Measurements from ENCODE around the gene TMEM272. TPM values are rescaled to one million over a fixed set of nuclear protein-coding genes. Genes with fewer than 3 reads are reported as not detected.

Gene TMEM272
- polyA plus RNA-seq, 1 donor, result 1.1 TPM

DNA sequence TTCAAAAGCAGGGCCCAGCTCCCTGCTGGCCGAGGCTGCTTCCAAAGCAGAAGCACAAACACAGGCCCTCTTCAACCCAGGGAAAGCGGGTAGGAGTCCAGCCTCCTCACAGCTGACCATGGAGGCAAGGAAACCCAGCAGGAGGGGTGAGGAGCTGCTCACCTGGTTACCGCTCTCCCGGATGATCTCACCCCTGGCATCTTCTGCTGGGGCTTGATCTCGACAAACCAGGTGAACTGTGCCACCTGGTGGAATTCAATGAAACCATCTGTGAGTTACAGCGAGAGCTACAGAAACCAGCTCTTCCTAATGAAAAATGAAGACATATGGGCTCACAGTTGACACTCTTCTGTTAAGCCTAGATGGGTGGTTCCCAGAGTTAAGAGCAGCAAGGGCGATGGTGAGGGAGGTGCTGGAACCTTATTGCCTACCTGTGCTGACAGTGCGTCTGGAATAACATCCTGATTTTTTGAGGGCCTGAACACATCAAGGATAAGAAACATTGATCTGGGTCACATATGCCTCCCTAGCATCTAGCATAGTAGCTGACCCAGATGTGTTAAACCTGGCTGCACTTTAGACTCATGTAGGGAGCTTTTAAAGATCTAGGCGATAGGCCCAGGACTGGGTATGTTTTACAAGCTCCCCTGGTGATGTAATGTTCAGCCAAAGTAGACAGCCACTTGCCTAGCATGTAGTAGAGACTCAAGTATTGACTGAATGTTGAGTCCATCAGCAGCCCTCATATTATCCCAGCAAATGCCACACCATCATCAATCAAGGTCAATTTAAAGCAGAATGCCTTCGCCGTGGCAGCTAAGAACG is 47.1 kb downstream of the TMEM272 start:
- Histone ChIP-seq H3K4me3 (ENCODE audit: low read length) (no peak overlapping the region), H3K4me1 (ENCODE audit: control insufficient read depth, insufficient read depth, low read length) (peaks cover 13% of the 10 kb centered on the region), H3K9me3 (ENCODE audit: control insufficient read depth, low read depth, low read length) (no peaks in the 10 kb centered on the region), H3K36me3 (ENCODE audit: control insufficient read depth, insufficient read depth, low read length) (peaks cover 4% of the 10 kb centered on the region), H3K27me3 (ENCODE audit: control insufficient read depth, insufficient read depth, low read length) (no peaks in the 10 kb centered on the region), H3K27ac (ENCODE audit: low read length) (no peak overlapping the region)
- DNase-seq, result peak; percentile 61 to 66
- 100% methylated on average over 1 of the region's 12 CpGs for WGBS (ENCODE audit: insufficient coverage, low lambda C conversion rate)

DNA sequence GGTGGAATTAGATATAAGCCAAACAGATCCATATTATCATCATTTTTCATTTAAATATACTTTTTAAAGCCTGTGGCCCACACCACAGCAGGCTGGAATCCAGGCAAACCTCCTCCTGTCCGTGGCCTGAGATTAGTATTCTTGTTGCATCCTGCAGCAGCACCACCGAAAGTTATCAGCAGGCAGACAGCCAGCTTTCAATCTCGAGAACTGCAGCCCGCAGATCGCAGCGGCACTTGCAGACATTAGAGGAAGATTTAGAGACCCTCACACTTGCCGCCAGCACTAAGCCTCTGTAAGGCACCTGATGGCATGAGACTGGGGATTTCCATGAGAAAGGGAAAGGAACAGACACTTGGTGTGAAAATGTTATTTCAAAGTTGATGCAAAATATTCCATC is 48.4 kb downstream of the TMEM272 start:
- DNase-seq, result no peak
- H3K9me3 ChIP-seq (ENCODE audit: control insufficient read depth, low read depth, low read length), result no peaks in the 10 kb centered on the region
- H3K4me3 ChIP-seq (ENCODE audit: low read length), result no peak overlapping the region
- H3K4me1 ChIP-seq (ENCODE audit: control insufficient read depth, insufficient read depth, low read length), result peaks cover 2% of the 10 kb centered on the region
- H3K27ac ChIP-seq (ENCODE audit: low read length), result no peak overlapping the region
- WGBS (ENCODE audit: insufficient coverage, low lambda C conversion rate), result no CpG with 5 or more reads among the region's 7 CpGs
- no peaks in the 10 kb centered on the region for H3K27me3 ChIP-seq (ENCODE audit: control insufficient read depth, insufficient read depth, low read length)
- peaks cover 4% of the 10 kb centered on the region for H3K36me3 ChIP-seq (ENCODE audit: control insufficient read depth, insufficient read depth, low read length)

GRCh38 chr13:51795419-51795818 is 49.6 kb downstream of the TMEM272 start:
- H3K27ac ChIP-seq (ENCODE audit: low read length), result no peak overlapping the region
- WGBS (ENCODE audit: insufficient coverage, low lambda C conversion rate), result no CpG with 5 or more reads among the region's 2 CpGs
- no peak for DNase-seq

GRCh38 chr13:51794964-51795363 is 50.0 kb downstream of the TMEM272 start:
- Histone ChIP-seq H3K27ac (ENCODE audit: low read length) (no peak overlapping the region), H3K36me3 (ENCODE audit: control insufficient read depth, insufficient read depth, low read length) (peaks cover 4% of the 10 kb centered on the region), H3K4me1 (ENCODE audit: control insufficient read depth, insufficient read depth, low read length) (no peaks in the 10 kb centered on the region), H3K9me3 (ENCODE audit: control insufficient read depth, low read depth, low read length) (no peaks in the 10 kb centered on the region), H3K27me3 (ENCODE audit: control insufficient read depth, insufficient read depth, low read length) (no peaks in the 10 kb centered on the region), H3K4me3 (ENCODE audit: low read length) (no peak overlapping the region)
- no peak for DNase-seq
- no CpG with 5 or more reads among the region's 4 CpGs for WGBS (ENCODE audit: insufficient coverage, low lambda C conversion rate)

More at GRCh38 chr13:51795419-51795818, 49.6 kb downstream of the TMEM272 start:
- no peaks in the 10 kb centered on the region for H3K27me3 ChIP-seq (ENCODE audit: control insufficient read depth, insufficient read depth, low read length)
- H3K9me3 ChIP-seq (ENCODE audit: control insufficient read depth, low read depth, low read length), result no peaks in the 10 kb centered on the region
- H3K36me3 ChIP-seq (ENCODE audit: control insufficient read depth, insufficient read depth, low read length), result peaks cover 4% of the 10 kb centered on the region
- H3K4me1 ChIP-seq (ENCODE audit: control insufficient read depth, insufficient read depth, low read length), result no peaks in the 10 kb centered on the region
- H3K4me3 ChIP-seq (ENCODE audit: low read length), result no peak overlapping the region

DNA sequence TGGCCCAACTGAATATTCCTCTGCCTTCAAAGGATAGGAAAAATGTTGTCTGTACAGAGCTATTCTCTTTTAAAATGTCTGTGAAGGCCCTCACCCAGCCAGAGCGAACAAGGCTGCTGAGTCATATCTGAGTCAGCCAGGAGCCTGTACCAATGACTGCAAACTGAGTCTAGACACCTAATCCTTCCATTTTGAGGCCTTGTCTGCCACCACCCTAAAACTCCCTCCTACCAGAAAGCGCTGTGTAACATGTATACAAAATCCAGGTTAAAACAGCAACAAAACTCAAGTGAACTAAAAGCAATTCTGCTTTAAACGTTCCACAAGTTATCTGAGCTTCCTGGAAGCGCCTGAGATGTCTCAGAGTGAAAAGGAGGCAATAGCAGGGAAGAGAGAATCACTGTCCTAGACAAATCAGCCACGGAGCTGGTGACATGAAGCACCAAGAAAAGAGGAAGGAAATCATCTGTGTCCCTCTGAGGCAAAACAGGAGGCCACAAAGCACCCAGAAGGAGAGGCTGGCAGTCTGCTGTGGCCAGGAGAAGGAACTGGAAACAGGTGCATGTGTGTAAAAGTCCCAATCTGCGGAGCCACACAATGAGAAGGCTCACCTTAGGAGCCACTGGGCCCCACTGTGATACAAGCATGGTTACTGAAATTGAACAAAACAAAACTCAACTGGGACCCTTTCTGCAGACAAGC is 51.3 kb downstream of the TMEM272 start:
- DNase-seq, result no peak
- no peaks in the 10 kb centered on the region for H3K4me1 ChIP-seq (ENCODE audit: control insufficient read depth, insufficient read depth, low read length)
- 83% methylated on average over 1 of the region's 6 CpGs for WGBS (ENCODE audit: insufficient coverage, low lambda C conversion rate)
- H3K36me3 ChIP-seq (ENCODE audit: control insufficient read depth, insufficient read depth, low read length), result peaks cover under 1% of the 10 kb centered on the region
- H3K9me3 ChIP-seq (ENCODE audit: control insufficient read depth, low read depth, low read length), result no peaks in the 10 kb centered on the region
- H3K27me3 ChIP-seq (ENCODE audit: control insufficient read depth, insufficient read depth, low read length), result no peaks in the 10 kb centered on the region
- H3K27ac ChIP-seq (ENCODE audit: low read length), result no peak overlapping the region
- no peak overlapping the region for H3K4me3 ChIP-seq (ENCODE audit: low read length)

DNA sequence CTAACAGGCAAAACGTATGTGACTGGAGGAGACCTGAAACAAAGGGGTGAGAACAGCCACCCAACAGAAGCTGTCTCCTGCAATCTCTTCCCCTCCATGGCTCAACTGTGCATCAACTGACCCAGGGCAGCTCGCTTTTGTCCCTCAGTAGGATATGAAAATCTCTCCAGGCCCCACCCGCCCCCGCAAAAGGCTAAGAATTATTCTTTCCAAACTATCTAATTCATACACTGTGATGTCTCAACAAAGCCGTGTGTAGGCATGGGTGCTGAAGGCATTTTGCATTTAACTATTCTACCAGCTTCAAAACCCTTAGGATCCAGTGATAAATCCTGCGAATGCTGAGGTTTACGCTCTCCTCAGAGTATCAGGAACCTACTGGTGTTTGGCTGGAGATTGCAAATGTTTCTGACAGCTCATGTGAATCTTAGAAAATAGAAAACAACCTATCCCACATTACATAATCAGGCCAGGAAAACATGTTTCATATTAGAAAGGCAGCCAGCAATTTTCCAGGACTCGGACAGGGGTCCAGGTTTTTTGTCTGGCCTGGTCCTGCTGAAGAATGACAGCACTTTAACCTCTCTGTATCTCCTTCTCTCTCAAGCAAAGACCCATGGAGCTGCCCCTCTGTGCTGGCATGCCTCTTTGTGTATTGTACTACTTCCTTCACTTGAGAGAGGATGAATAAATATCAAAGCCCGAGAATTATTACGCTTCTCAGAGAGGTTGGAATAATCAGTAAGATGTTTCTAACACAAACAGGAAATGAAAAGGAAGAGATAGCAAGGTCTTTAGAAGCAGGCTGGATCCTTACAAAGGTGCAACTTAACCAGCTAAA is 58.3 kb downstream of the TMEM272 start:
- no peak overlapping the region for H3K27ac ChIP-seq (ENCODE audit: low read length)
- H3K36me3 ChIP-seq (ENCODE audit: control insufficient read depth, insufficient read depth, low read length), result no peaks in the 10 kb centered on the region
- H3K27me3 ChIP-seq (ENCODE audit: control insufficient read depth, insufficient read depth, low read length), result no peaks in the 10 kb centered on the region
- WGBS (ENCODE audit: insufficient coverage, low lambda C conversion rate), result 89% methylated on average over 5 of the region's 10 CpGs
- H3K4me1 ChIP-seq (ENCODE audit: control insufficient read depth, insufficient read depth, low read length), result no peaks in the 10 kb centered on the region
- no peaks in the 10 kb centered on the region for H3K9me3 ChIP-seq (ENCODE audit: control insufficient read depth, low read depth, low read length)
- no peak for DNase-seq
- no peak overlapping the region for H3K4me3 ChIP-seq (ENCODE audit: low read length)

DNA sequence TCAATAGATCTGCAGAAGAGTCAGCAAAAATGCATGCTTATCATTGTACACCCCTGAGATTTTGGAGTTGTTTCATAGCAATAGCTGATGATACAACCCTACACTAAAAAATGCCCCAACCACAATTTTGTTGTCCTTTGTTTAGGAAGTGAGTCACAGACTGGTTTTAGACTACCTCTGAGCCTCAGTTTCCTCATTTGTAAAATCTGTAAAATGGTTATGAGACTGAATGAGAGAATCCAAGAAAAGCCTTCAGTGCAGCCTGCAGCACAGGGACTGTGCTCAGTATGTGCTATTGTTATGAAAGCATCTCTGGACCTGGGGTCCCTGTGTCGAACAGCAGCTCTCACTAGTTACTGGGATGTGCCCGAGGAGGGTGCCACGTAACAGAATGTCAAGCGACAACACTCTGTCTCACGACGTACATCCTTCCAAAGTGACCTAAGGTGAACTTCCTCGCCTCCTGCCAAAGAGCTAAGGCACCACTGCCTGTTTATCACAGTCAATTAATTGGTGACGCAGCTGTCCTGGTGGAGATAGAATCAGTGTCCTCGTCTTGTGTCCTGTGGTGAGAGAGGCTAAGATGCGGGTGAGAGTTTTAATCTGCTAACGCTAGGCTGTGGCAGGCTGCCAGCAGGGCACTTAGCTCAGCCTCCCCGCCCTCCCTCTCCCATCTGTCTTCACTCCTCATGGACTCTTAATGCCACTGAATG is 59.1 kb downstream of the TMEM272 start:
- Histone ChIP-seq H3K4me3 (ENCODE audit: low read length) (no peak overlapping the region), H3K36me3 (ENCODE audit: control insufficient read depth, insufficient read depth, low read length) (no peaks in the 10 kb centered on the region), H3K27me3 (ENCODE audit: control insufficient read depth, insufficient read depth, low read length) (no peaks in the 10 kb centered on the region), H3K4me1 (ENCODE audit: control insufficient read depth, insufficient read depth, low read length) (no peaks in the 10 kb centered on the region), H3K27ac (ENCODE audit: low read length) (no peak overlapping the region), H3K9me3 (ENCODE audit: control insufficient read depth, low read depth, low read length) (no peaks in the 10 kb centered on the region)
- DNase-seq, result peak in 1 of 2 donors; percentile 38
- no CpG with 5 or more reads among the region's 12 CpGs for WGBS (ENCODE audit: insufficient coverage, low lambda C conversion rate)

DNA sequence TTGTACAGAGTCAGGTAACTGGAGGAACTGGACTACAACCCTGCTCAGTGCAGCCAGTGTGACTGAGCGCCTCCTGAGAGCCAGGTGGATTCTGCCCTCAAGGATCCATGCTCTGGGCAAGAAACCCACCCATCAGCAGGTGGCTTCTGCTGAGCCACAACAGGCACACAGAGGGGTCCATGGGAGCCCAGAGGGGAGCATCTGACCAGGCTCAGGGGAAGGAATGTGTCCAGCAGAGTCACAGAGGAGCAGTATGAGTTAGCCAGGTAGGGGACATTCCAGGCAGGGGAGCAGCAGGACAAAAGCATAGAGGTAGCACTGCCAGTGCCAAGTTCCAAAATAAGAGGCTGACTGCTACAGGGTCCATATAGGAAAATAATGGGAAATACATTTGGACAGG is 60.9 kb downstream of the TMEM272 start:
- Histone ChIP-seq H3K27me3 (ENCODE audit: control insufficient read depth, insufficient read depth, low read length) (no peaks in the 10 kb centered on the region), H3K4me3 (ENCODE audit: low read length) (no peak overlapping the region), H3K4me1 (ENCODE audit: control insufficient read depth, insufficient read depth, low read length) (no peaks in the 10 kb centered on the region), H3K9me3 (ENCODE audit: control insufficient read depth, low read depth, low read length) (no peaks in the 10 kb centered on the region), H3K36me3 (ENCODE audit: control insufficient read depth, insufficient read depth, low read length) (no peaks in the 10 kb centered on the region), H3K27ac (ENCODE audit: low read length) (no peak overlapping the region)
- WGBS (ENCODE audit: insufficient coverage, low lambda C conversion rate), result no CpG with 5 or more reads among the region's 1 CpG
- no peak for DNase-seq

DNA sequence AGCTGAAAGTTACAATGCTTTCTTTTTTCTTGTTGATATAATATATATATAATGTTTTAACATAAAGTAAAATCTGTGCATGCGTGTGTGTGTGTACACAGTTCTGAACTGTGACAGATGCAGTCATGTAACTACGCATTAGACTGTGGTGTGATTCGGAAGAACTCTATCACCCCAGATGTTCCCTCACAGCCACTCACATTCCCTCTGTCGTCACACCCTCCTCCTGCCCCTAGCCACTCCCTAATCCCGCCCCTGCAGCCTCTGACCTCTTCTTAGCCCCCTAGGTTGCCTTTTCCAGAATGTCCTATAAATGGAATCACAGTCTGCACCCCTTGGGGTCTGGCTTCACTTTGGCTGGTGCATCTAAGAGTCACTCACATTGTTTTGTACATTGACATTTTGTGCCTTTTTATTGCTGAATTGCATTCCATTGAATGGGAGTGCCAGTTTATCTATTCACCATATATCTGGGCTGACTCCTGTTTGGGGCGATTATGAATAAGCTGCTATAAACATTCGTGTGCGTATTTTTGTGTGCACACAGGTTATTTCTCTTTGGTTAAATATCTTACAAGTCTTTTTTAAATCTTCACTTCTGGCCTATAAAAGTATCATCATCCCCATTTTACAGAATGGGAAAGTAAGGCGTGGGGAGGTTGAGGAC is 61.4 kb downstream of the TMEM272 start:
- DNase-seq, result no peak
- H3K27me3 ChIP-seq (ENCODE audit: control insufficient read depth, insufficient read depth, low read length), result no peaks in the 10 kb centered on the region
- no peaks in the 10 kb centered on the region for H3K9me3 ChIP-seq (ENCODE audit: control insufficient read depth, low read depth, low read length)
- H3K27ac ChIP-seq (ENCODE audit: low read length), result no peak overlapping the region
- H3K36me3 ChIP-seq (ENCODE audit: control insufficient read depth, insufficient read depth, low read length), result no peaks in the 10 kb centered on the region
- no peak overlapping the region for H3K4me3 ChIP-seq (ENCODE audit: low read length)
- WGBS (ENCODE audit: insufficient coverage, low lambda C conversion rate), result 40% methylated on average over 1 of the region's 9 CpGs
- no peaks in the 10 kb centered on the region for H3K4me1 ChIP-seq (ENCODE audit: control insufficient read depth, insufficient read depth, low read length)

Data from large intestine (tissue), 3 donors.